GM19468 (cell line): Measurements from ENCODE around the gene SDK1.

Experiments
- ATAC-seq: cut with Tn5 transposase; IDR thresholded peaks from one replicate; pipeline ENCODE4 v1.9.1; 2021; ENCODE audit warnings: mild to moderate bottlenecking, moderate library complexity, moderate number of reproducible peaks; ENCODE audit not compliant: unreplicated experiment; ENCODE audit errors: extremely low read depth

The SDK1 gene

DNA sequence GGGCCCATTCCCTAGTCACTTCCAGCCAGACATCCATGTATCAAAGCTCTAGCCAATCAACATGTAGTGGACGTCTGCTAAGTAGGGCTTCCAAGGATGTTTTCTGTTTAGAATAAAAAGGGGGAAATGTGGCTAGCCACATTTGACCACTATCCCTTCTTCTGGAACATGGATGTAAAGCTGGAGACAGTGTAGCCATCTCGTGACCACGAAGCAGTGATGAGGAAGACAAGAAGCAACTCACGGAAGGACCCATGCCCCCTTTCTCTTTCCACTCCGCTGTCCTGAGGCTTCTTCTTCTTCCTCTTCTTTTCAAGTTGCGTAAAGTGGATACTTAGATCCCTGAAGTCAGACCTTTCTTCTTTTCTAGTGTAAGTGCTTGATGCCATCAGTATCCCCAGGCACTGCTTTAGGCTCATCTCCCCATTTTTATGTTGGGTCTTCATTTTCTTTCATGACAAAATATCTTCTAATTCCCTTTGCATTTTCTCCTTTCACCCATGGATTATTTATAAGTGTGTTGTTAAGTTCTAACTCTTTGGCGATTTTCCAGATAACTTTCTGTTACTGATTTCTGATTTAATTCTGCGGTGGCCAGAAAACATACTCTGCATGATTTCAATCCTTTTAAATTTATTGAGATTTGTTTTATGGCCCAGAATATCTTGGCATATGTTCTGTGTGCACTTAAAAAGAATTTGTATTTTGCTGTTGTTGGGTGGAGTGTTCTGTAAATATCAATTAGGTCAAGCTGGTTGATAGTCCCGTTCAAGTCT is 594.5 kb downstream of the SDK1 start:
- no peak for ATAC-seq

- no peak for ATAC-seq
Measured at GRCh38 chr7:3896169-3896765, 595.2 kb downstream of the SDK1 start.

- ATAC-seq: no peak
Measured at GRCh38 chr7:3897430-3898372, 596.6 kb downstream of the SDK1 start.

DNA sequence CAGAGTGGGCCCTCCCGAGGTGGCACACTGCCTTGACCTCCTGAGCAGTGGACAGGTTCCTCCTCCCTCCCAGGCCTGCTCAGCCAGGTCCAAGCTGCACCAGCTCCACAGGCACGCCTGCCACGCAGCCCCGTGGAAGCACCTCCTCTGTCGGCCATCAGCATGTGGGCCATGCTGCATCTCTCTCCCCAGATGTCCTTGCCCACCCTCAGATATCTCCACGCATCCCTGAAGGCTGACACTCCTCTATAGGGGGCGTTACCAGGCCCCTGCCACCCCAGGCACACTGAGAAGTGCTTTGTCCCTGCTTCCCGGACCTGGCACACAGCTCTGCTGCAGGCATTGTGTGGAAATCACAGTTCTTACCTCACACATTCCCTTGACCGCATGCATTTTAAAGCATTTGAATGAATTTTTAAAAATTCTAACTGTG is 598.5 kb downstream of the SDK1 start:
- ATAC-seq: no peak

DNA sequence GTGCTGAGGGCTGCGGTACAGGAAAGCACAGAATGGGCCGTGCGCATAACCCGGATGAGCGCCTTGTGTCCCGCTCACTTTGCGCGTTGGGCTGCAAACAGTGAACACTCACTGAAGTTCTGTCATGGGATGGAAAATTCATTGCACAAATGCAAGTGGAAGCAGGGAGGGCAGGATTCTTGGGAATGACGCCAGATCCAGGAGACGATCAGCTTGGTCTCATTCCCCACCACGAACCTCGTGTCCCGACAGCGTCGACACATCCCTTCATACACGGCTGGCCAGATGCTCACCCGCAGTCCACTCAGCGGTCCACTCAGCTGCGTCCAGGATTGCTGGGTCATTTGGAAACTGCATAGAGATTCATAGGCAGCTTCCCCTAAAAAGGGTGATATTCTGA is 607.1 kb downstream of the SDK1 start:
- no peak for ATAC-seq

- ATAC-seq: no peak
Measured at GRCh38 chr7:3909128-3909527, 608.1 kb downstream of the SDK1 start.

DNA sequence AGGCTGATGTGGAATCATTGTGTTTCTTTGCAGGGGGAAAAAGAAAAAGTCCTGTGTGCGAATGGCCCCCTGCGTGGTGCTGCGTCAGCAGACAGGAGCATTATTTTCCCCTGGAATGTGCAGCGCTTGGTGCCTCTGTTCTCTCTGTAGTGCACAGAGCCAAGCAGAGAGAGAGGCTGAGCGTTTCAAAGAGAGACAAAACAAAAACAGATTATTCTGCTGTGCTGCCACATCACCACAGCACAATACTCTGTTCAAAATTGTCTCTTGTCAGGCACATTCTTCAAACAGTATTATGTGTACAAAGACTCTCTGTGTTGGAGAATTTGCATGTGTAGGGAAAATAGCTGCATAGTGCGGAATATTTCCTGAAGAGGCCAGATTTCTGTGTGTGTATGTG is 609.0 kb downstream of the SDK1 start:
- no peak for ATAC-seq

GRCh38 chr7:3911685-3912084 is 610.6 kb downstream of the SDK1 start:
- no peak for ATAC-seq

DNA sequence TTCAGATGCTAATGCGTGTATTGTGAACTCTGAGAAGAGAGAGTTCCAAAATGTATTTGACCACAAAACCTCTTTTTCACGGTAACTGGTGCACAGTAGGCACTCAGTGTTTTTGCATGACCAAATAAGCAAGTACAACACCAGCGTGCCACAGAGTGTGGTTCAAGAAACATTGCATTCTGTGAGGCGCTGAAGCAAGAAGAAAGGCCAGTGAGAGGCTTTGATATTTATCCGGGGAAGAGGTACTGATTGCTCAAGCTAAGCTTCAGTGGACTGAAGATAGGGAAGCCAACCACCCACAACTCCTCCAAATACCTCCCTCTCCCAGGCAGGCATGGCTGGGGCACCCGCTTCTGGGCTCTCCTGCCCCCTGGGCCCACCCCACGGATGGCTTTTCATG is 611.2 kb downstream of the SDK1 start:
- ATAC-seq: no peak

DNA sequence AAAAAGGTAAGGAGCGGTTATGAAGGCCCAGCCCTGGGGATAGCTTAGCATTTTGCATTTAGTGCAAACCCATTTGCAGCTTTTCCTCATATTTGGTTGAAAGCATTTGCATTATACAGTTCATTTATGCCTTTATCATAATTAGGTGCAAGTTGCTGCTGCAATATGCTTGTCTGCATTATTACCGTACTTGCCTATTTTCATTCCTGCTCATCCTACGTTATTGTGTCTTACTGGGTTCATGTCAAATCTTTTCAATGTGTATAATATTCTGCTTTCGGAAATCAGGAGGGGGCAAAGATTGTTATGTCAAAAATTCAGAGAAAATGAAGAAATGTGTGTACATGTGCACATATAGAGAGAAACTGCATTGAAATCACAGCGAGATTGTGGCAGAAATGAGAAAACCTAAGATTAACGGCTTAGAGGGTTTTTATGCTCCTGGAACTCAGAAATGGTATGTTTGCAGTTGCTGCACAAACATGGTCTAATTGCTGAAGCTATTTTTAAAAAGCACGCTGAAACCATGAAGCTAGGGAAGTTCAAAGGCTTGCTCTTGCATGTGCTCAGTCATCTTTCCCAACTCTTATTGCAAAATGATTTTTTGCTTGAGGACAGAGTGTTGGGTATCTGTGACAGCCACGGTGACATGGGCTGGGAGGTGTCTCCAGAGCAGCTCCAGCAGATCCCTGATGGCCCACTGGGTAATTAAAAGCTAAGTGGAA is 613.2 kb downstream of the SDK1 start:
- no peak for ATAC-seq

DNA sequence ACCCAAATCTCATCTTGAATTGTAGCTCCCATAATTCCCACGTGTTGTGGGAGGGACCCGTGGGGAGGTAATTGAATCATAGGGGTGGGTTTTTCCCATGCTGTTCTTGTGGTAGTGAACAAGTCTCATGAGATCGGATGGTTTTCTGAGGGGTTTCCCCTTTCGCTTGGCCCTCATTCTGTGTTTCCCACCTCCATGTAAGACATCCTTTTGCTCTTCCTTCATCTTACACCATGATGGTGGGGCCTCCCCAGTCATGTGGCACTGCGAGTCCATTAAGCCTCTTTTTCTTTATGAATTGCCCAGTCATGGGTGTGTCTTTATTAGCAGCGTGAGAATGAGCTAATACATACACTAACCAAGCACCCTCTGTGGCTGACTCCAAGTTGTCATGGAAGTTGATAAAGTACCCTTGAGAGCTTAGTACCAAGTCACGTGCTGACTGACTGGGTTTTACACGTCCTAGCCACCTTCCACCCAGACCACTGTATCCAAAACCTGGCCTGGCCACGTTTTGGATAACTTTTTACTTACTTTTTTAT is 614.4 kb downstream of the SDK1 start:
- no peak for ATAC-seq

GRCh38 chr7:3916146-3916545 is 615.1 kb downstream of the SDK1 start:
- ATAC-seq: no peak

DNA sequence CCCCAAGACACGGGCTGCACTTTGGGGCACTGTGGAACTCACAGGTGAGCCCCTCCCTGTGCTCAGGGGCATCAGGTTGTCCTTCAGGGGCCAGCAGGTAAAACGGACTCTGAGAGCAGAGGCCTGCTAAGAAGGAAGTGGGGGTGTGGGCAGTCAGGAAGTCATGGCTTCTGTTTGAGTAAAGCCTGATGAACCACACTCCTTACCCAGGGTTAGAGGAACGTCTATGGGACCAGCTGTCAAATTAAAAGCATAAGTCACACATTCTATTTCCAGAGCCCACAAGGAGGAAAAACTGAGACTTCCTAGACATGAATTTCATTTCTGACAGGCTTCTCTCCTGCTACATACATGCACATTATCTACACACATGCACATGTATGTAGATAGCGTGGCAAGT is 616.4 kb downstream of the SDK1 start:
- no peak for ATAC-seq

DNA sequence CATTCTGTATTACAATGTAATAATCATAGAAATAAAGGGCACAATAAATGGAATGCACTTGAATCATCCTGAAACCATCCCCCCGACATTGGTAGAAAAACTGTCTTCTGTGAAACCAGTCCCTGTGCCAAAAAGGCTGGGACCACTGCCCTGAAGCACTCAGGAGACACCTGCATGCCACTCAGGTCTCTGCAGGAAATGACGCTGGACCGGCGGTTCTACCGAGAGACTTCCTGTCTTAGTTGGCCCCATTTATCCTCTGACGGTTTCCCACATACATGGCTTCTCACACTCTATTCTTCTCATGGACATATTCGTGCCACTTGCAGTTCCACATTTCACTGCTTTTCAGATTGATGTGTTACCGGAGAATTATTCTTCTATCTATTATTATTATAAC is 617.5 kb downstream of the SDK1 start:
- ATAC-seq: no peak

DNA sequence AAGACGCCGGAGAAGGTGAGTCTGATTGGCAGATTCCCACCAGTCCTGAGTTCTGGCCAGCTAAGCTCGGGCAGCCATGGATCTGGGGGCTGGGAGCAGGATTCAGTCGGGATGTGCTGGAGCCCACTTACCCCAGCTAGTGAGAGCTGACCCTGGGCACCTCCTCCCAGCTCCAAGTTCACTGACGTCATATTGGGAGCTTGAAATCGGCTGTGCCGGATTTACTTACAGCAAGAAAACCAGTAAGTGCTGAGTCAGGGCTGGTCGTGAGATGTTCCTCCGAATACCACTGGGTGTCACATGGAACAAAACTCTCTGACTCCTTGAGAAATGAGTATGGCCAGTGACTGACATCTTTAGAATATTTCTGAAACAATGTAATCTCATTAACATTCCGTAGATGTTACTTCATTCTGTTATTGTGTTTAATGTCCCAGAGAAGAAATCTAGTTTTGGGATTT is 621.2 kb downstream of the SDK1 start:
- no peak for ATAC-seq

- no peak for ATAC-seq
Measured at GRCh38 chr7:3923307-3923918, 622.4 kb downstream of the SDK1 start.

DNA sequence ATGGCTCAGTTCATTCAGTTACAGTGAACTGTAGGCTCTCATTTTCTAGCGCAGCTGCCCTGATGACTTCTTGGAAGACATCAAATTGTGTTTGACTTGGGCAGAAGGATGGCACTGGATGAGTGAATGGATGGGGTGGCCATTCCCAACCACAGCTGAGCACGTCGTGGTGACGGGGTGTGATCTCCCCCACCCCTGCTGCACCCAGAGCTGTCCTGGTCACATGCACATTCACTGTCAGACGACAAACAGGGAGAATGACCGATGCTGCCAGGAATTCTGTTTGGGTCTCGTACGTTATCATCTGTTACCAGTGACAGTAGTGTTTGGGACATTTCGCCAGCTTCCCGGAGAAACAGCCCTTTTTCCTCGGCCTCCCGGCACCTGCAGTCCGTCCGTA is 623.2 kb downstream of the SDK1 start:
- ATAC-seq: no peak

DNA sequence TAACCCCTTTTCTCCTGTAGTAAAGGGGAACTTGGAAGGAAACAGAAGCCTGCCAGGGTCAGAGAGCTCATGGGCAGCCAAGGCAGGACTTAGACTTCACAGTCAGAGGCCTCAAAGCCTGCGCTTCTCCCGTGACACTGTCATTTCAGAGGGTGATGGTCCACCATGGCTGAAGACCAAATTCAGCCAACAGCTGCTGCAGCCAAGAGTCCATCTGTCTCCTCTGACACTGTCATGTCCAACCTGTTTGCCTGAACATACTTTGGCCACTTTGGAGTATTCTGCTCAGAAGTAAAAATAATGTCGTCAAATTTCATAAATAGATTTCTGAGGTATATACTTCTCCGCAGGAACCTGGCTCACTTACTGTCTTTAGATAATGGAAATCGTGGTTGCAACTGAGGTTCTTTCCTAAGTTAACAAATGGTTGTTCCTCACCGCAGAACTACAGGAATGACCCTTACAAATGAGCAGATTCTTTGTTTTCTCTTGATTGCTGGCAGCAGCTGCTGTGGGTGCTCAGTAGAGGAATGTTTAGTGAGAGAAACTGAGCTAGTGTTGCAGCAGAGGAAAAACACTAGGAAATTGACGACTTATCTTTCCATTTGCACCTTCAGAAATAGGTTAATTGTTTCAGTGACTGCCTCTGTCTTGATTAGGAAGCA is 626.5 kb downstream of the SDK1 start:
- ATAC-seq: no peak
